Endodermal cell (in vitro differentiated cells): Measurements from ENCODE around the gene CADM1. TPM values are rescaled to one million over a fixed set of nuclear protein-coding genes. Genes with fewer than 3 reads are reported as not detected.

Experiments
- DNase-seq: peaks from one replicate; pipeline ENCODE4 v3.0.0-alpha.2; 2017
- H3K27ac ChIP-seq: 2 replicates; pipeline ENCODE4 v1.5.1; 2013; ENCODE audit warnings: mild to moderate bottlenecking, low read depth, low read length, moderate library complexity
- H3K27me3 ChIP-seq: 2 replicates; pipeline ENCODE4 v1.6.1; 2013; ENCODE audit warnings: mild to moderate bottlenecking, low read length, moderate library complexity; ENCODE audit not compliant: insufficient read depth, control insufficient read depth, poor library complexity, severe bottlenecking
- H3K36me3 ChIP-seq: 2 replicates; pipeline ENCODE4 v1.7.0; 2013; ENCODE audit warnings: mild to moderate bottlenecking, low read length, moderate library complexity; ENCODE audit not compliant: control insufficient read depth, insufficient read depth
- H3K4me1 ChIP-seq: one replicate; pipeline ENCODE4 v1.7.0; 2013; ENCODE audit warnings: low read length; ENCODE audit not compliant: control insufficient read depth, insufficient read depth
- H3K4me3 ChIP-seq: 2 replicates; pipeline ENCODE4 v1.5.1; 2013; ENCODE audit warnings: mild to moderate bottlenecking, low read length, moderate library complexity
- H3K9ac ChIP-seq: 2 replicates; pipeline ENCODE4 v1.6.1; 2013; ENCODE audit warnings: mild to moderate bottlenecking, low read length, moderate library complexity; ENCODE audit not compliant: poor library complexity, severe bottlenecking; ENCODE audit errors: extremely low read depth
- H3K9me3 ChIP-seq: 2 replicates; pipeline ENCODE4 v1.6.1; 2013; ENCODE audit warnings: mild to moderate bottlenecking, low read length, moderate library complexity; ENCODE audit not compliant: control insufficient read depth
- H3K27ac Mint-ChIP-seq: 2 replicates; pipeline ENCODE4 v1.8.0; 2020; ENCODE audit warnings: mixed read lengths
- H3K27me3 Mint-ChIP-seq: 2 replicates; pipeline ENCODE4 v1.8.0; 2021; ENCODE audit warnings: mild to moderate bottlenecking, mixed read lengths; ENCODE audit not compliant: insufficient read depth
- H3K36me3 Mint-ChIP-seq: 2 replicates; pipeline ENCODE4 v1.8.0; 2020; ENCODE audit warnings: low read depth, mixed read lengths
- H3K4me1 Mint-ChIP-seq: 2 replicates; pipeline ENCODE4 v1.8.0; 2020; ENCODE audit warnings: mixed read lengths
- H3K4me3 Mint-ChIP-seq: 2 replicates; pipeline ENCODE4 v1.8.0; 2020; ENCODE audit warnings: mild to moderate bottlenecking, moderate library complexity, mixed read lengths
- H3K9me3 Mint-ChIP-seq: 2 replicates; pipeline ENCODE4 v1.8.0; 2020; ENCODE audit warnings: mild to moderate bottlenecking, mixed read lengths
- CTCF ChIP-seq: fragments of 200-600 bp; sonication (generic); conservative IDR thresholded peaks from 2 replicates; pipeline ENCODE4 v1.5.0; 2021; ENCODE audit warnings: antibody characterized with exemption, mild to moderate bottlenecking
- WGBS, 2 experiments: methylation state at CpG; one replicate each; pipeline versions ENCODE4 v1.1.5 to v1.1.7; 2013; ENCODE audit warnings: missing lambda C conversion rate in 2 of 2, mixed read lengths in 1 of 2; ENCODE audit not compliant: insufficient coverage in 1 of 2, insufficient read length in 1 of 2; 5-methylcytosine and 5-hydroxymethylcytosine counted together
- total RNA-seq, 2 donors: library from RNA; stranded (reverse); fragmentation: NEBNext Ultra II Directional in 1 of 2; extraction: Animal tissue kit (Norgen Biotek cat#: 25700) in 1 of 2; gene quantifications; 2 replicates in 1 of 2; 3 replicates in 1 of 2; pipeline ENCODE4 v1.2.1, GENCODE V29; 2021

Gene CADM1
- total RNA-seq, 2 donors from 2014 or later: 76.3 to 88.2 TPM

DNA sequence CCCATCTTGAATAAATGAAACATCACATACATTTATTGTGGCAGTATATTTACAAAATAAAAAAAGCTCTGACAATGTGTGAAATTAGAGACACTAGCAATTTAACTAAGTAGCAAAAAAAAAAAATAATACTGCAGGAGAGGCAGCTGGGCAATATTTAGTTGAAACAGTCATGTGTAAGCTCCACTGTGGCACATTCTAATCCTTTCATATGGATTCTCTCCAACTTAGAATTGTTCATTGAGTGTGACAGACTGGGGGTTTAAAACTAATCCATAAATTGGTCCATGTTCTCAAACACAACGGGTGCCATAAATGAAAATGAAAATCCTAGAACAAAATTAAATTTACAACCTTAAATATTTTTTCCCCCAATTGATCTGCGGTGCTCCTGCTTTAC is 302.1 kb downstream of the CADM1 start:
- Mint-ChIP-seq H3K4me3 (no peak overlapping the region), H3K27me3 (no peaks in the 10 kb centered on the region), H3K36me3 (peaks cover 13% of the 10 kb centered on the region), H3K9me3 (no peaks in the 10 kb centered on the region), H3K4me1 (peaks cover 24% of the 10 kb centered on the region), H3K27ac (no peak overlapping the region)
- DNase-seq: no peak
- H3K9ac ChIP-seq: no peak overlapping the region
- peaks cover 18% of the 10 kb centered on the region for H3K36me3 ChIP-seq
- H3K4me1 ChIP-seq: peaks cover 4% of the 10 kb centered on the region
- TF ChIP-seq CTCF: no peak
- H3K27ac ChIP-seq: no peak overlapping the region
- H3K4me3 ChIP-seq: no peak overlapping the region
- WGBS, 2 experiments: 84 to 100% methylated on average over 1 to 2 of the region's 2 CpGs
- H3K9me3 ChIP-seq: no peaks in the 10 kb centered on the region
- no peaks in the 10 kb centered on the region for H3K27me3 ChIP-seq

DNA sequence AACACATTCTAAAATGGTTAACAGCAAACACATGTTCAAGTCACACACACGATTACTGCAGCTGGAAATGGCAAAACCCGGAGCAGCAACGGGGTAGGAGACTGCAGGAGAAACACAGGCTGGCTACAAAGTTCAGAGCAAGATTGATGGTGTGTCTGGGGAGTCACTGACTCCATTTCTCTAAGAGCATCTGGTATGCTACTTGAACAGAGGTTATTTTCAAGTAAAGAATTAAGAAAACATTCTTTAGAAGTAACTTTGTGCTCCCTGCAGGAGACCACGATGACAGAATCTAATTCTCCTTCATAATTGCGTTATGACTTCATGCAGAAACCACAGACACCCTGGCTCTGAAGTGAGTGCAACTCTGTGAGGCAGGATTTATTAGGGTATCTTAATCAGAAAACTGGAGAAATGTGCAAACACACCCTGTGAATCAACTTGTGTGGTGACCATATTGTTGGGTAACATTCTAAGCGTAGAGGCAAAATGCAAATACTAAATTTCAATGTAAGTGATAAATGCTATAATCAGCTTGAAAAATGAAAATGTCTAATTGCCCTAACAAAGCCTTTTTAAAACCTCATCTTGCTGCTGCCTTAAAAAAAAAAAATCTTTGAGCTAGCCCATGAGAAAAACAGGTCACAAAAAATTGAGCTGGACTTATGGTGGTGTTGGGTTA is 303.0 kb downstream of the CADM1 start:
- no peak overlapping the region for H3K4me3 Mint-ChIP-seq
- no peaks in the 10 kb centered on the region for H3K4me1 ChIP-seq
- H3K27me3 Mint-ChIP-seq: no peaks in the 10 kb centered on the region
- H3K4me1 Mint-ChIP-seq: peaks cover 17% of the 10 kb centered on the region
- H3K27me3 ChIP-seq: no peaks in the 10 kb centered on the region
- peaks cover 18% of the 10 kb centered on the region for H3K36me3 ChIP-seq
- no peaks in the 10 kb centered on the region for H3K9me3 ChIP-seq
- H3K9me3 Mint-ChIP-seq: no peaks in the 10 kb centered on the region
- no peak overlapping the region for H3K27ac ChIP-seq
- H3K9ac ChIP-seq: no peak overlapping the region
- no peak overlapping the region for H3K4me3 ChIP-seq
- WGBS, 2 experiments: 89 to 90% methylated on average over 6 of the region's 6 CpGs
- DNase-seq: no peak
- H3K36me3 Mint-ChIP-seq: peaks cover 10% of the 10 kb centered on the region
- no peak for TF ChIP-seq CTCF
- H3K27ac Mint-ChIP-seq: no peak overlapping the region

GRCh38 chr11:115199481-115200069 is 304.6 kb downstream of the CADM1 start:
- Mint-ChIP-seq H3K36me3 (peaks cover 4% of the 10 kb centered on the region), H3K9me3 (no peaks in the 10 kb centered on the region), H3K4me1 (peaks cover 15% of the 10 kb centered on the region), H3K4me3 (no peak overlapping the region), H3K27ac (no peak overlapping the region), H3K27me3 (no peaks in the 10 kb centered on the region)
- no peaks in the 10 kb centered on the region for H3K9me3 ChIP-seq
- no peak overlapping the region for H3K4me3 ChIP-seq
- peaks cover 18% of the 10 kb centered on the region for H3K36me3 ChIP-seq
- DNase-seq: no peak
- H3K27me3 ChIP-seq: no peaks in the 10 kb centered on the region
- WGBS, 2 experiments: 93 to 100% methylated on average over 1 to 3 of the region's 3 CpGs
- H3K4me1 ChIP-seq: no peaks in the 10 kb centered on the region
- no peak overlapping the region for H3K27ac ChIP-seq
- TF ChIP-seq CTCF: no peak
- H3K9ac ChIP-seq: no peak overlapping the region
